GM19351 (cell line): ENCODE results near the gene ANKUB1.
A peak's percentile ranks its signal among the peaks of the same experiment; 100 is the strongest.

Experiments
- ATAC-seq: cut with Tn5 transposase; IDR thresholded peaks from one replicate; pipeline ENCODE4 v1.9.1; 2021; ENCODE audit warnings: mild to moderate bottlenecking, moderate library complexity; ENCODE audit not compliant: unreplicated experiment

The ANKUB1 gene

GRCh38 chr3:149764302-149764701 is 28.1 kb downstream of the ANKUB1 start:
- ATAC-seq = no peak

DNA sequence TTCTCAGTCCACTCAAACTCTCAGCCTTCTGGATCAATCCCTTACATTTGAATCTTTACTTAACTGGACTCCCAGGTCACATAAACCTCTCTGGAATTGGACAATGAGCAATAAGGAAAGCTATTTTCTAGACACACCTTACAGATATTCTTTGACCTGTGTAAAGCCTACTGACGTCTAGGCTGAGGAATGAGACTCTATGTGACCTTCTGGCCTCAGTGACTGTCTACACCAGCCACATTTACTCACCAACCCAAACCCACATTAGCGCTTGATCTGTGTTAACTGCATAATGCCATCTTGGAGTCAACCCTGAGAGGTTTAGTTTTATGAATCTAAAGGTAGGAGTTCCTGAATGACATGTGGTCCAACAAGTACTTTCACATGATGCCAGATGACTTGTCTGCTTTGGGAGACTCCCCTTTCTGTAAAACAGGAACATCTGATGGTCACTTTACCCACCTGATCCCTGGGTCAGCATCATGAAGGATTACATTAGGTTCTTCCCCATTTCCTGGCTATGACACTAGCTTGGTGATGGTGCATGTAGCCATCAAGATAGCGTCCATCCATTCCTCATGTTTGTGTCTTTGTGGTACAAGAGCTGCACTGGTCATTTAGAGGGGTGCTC is 28.7 kb downstream of the ANKUB1 start:
- no peak for ATAC-seq

- no peak for ATAC-seq
Measured at GRCh38 chr3:149753717-149754116, 38.6 kb downstream of the ANKUB1 start.

DNA sequence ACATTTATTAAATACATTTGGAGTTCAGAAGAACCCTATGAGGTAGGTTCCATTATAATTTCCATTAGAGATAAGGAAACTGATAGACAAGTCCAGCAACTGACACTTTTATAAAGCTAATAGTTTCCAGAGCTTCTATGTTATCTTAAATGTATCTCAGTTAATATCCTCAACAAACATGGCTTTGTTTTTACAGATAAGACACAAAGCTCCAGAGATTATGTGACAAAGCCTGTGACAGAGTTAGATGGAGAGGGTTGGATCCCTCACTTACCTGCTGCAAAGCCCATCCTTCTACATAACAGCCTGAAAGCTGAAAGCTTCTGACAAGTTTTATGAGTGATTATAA is 39.6 kb downstream of the ANKUB1 start:
- ATAC-seq = no peak

- peak; percentile 100 for ATAC-seq
Measured at GRCh38 chr3:149752051-149752787, 40.1 kb downstream of the ANKUB1 start, which contains the start of gene COMMD2. Gene COMMD2, minus strand, starts transcription at chr3:149752489. Its CDS starts 45 bp downstream, at chr3:149752444.

GRCh38 chr3:149751551-149751950 is 40.8 kb downstream of the ANKUB1 start:
- no peak for ATAC-seq

GRCh38 chr3:149744606-149745005 is 47.7 kb downstream of the ANKUB1 start:
- ATAC-seq = no peak

DNA sequence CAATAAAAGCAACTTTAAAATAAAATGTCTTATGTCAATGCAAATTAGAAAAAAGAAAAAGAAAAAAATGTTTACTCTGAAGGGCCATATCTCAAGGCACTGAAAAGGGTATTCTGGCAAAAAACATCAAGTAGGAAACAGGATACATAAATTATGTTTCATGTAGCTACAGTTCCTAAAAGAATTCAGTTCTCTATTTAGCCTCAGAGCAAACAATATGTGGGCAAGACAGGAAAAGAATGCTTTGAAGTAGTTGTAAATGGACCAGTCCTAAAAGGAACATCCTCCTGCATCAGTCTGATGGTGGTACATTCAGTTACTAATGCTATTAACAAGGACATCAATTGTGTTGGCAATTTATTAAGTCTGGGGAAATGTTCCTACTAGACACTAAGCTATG is 48.2 kb downstream of the ANKUB1 start:
- ATAC-seq = no peak

DNA sequence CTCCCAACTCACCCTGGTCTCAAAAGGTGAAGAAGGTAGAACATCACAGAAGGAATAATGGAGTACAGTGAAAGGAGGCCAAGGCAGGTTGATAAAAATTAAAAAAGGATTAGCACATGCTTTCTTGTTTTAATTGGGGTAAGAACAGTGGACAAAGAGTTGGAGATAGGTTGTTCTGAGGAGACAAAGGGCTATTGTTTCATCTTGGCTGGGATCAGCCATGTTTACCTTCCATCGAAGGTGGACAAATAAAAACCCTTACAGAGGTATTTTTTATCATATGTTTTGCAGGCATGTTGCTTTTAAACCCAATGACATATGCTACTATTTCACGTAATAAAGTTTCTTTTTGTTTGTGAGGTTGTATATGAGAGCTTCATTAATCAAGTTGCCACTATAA is 53.0 kb downstream of the ANKUB1 start:
- ATAC-seq = no peak

DNA sequence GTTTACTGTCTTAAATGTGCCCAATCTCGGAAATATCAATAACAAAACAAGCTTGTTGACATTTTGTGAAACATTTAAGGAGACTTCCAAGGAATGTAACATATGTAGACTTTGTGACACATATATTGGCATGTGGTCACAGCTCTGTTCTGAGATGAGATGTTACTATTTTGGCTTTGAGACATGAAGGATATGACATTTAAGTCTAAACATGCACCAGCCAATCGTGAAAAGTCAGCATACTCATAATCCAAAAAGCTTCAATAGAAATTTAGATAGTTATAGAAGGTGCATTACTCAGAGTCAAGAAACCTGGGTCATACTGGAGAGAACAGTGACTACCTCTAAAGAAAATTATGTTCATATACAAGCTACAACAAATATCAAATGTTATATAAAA is 53.5 kb downstream of the ANKUB1 start:
- ATAC-seq = no peak

DNA sequence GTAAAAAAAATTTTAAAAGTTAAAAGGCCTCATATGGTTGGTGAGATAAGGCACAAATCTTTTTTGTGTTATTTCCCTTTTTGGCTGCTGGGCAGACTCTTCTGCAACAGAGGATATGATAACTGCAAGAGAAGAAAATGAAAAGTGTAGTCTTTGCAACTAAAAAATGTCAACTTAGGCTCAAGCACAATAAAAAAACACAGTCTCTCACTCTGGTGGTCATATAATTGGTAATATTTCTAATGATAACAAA is 55.5 kb downstream of the ANKUB1 start:
- ATAC-seq = no peak

- no peak for ATAC-seq
Measured at GRCh38 chr3:149736175-149736952, 56.0 kb downstream of the ANKUB1 start.

DNA sequence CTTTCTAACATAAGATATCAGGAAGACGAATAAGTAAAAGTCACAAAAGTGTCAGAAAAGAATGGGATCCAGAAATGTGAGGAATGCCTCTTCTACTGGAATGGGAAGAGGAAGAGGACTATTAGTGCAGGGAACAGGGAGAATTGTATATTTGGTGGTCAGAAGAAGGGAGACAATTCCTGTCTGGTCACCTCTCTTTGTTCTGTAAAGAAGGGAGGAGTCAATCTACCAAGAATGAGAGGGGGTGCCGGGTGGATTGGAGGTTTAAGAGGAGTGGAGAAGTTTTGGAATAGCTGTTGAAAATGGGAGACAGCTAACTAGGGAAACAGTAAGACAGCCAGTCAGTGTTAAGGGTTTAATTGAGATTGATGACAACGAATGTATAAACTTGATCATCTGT is 60.1 kb downstream of the ANKUB1 start:
- no peak for ATAC-seq

- no peak for ATAC-seq
Measured at GRCh38 chr3:149727656-149728055, 64.7 kb downstream of the ANKUB1 start.

- peak; percentile 93 for ATAC-seq
Measured at GRCh38 chr3:149726716-149727407, 65.5 kb downstream of the ANKUB1 start.

DNA sequence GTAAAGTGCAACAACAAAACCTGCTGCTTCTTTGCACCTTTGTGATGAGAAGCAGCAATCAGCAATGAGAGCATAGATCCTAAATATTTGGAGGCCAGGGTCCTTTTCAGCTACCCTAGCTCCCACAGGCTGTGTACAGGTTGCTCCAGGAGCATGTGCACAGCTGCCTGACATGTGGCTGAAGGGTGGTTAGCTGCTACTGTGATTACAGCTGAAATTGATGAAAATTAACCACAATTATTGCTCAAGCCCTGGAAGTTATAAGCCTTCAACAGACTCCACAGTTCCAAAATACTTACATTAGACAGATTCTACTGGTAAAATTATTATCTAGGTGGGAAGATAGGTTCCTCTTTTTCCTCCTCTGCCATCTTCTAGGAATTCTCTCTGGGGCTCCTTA is 68.6 kb downstream of the ANKUB1 start:
- ATAC-seq = no peak

DNA sequence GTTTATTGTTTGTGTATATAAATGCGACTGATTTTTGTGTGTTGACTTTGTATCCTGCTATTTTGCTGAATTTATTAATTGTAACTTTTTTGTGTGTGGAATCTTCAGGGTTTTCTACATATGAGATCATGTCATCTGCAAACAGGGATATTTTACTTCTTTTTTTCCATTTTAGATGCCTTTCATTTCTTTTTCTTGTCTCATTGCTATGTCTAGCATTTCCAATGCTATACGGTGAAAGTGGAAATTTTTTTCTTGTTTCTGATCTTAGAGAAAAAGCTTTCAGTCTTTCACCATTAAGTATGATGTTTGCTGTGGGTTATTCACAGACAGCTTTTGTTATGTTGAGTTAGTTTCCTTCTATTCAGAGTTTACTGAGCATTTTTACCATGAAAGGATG is 71.4 kb downstream of the ANKUB1 start:
- ATAC-seq = no peak

DNA sequence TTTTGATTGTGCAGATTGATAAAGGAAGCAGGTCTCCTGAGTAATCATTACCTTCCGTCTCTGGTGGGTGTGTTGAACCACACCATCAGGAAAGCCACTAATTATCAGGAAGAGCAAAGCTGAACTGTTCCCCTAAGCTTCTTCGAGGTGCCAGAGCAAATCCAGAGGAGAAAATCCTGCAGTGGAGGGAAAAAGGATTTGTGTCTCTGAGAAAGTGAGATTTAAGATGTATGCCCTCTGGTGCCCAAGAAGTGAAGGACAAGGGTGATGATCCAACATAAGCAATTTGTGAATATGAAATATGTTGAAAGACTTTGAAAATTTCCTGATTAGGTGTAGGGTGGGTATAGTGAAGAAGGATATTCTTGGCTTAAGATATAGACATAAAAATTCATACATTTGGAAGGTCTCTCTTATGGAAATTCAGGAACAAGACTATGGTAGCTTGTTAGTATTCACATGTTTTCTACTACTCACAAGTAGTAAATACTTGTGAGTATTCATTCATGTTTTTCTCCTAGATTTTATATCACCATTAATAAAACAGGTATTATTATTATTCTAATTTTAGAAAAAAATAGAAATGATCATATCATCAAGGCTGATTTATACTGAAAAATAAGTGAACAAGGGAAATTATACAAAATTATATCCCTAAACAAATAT is 74.8 kb downstream of the ANKUB1 start:
- ATAC-seq = peak; percentile 77

GRCh38 chr3:149716984-149717383 is 75.4 kb downstream of the ANKUB1 start:
- ATAC-seq = peak; percentile 31

DNA sequence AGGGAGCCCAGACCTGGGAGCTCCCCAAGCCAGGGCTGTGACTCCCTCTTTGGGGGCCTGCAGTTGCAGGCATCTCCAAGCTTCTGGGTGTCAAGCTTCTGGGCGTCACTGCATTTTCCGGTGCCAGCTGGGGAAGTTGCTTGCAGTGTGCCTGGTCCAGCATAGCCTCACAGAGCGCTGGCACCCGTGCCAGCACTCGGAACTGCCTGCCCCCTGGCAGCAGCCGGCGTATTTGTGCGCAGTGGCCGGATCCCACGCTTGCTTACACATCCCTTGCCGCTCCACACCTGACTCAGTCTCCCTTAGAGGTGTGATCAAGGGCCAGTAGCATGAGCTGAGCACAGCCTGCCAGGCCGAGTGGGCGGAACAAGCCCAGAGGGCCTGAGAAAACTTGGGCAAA is 77.1 kb downstream of the ANKUB1 start:
- ATAC-seq = no peak
